Stimulated activated memory B cell treated with anti-CD40 and anti-IgM and Interleukin-4, amounts not matched to agents 10 μg/mL and 1 μg/mL and 100 μg/mL, for 72 hours (primary cell): Measurements from ENCODE around the gene FNDC5.

Source experiments
- ATAC-seq: fragments of 150-1000 bp; cut with Tn5 transposase; 2 replicates; pipeline ENCODE4 v1.10.0; 2021
- H3K27ac Mint-ChIP-seq: one replicate; pipeline ENCODE4 v1.8.0; 2022; ENCODE audit warnings: mild to moderate bottlenecking, mixed read lengths
- H3K27me3 Mint-ChIP-seq: one replicate; pipeline ENCODE4 v1.8.0; 2022; ENCODE audit warnings: mixed read lengths
- H3K36me3 Mint-ChIP-seq: one replicate; pipeline ENCODE4 v1.8.0; 2022; ENCODE audit warnings: mixed read lengths
- H3K4me1 Mint-ChIP-seq: one replicate; pipeline ENCODE4 v1.8.0; 2022; ENCODE audit warnings: mixed read lengths
- H3K4me3 Mint-ChIP-seq: one replicate; pipeline ENCODE4 v1.8.0; 2022; ENCODE audit warnings: mild to moderate bottlenecking, moderate library complexity, mixed read lengths
- H3K9me3 Mint-ChIP-seq: one replicate; pipeline ENCODE4 v1.8.0; 2022; ENCODE audit warnings: mixed read lengths

Gene FNDC5

DNA sequence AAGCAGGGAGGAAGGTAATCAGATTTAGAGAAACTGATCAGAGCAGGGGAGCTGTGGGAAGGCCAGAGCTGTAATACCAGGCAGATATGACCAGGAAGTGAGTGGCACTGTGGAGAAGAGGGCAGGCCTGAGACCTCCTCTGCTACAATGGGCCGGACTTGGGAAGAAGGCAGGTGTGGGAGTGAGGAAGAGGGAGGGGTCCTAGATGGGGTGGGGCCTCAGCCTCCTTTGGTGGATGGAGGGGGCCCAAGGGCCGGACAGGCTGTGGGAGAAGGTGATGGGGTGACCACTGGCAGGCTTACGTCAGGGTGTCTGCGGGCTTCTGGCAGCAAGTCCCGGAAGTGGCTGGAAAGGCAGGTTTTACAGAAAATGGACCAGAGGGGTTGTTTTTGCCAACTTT is 10.6 kb upstream of the FNDC5 start:
- Mint-ChIP-seq H3K36me3 (no peaks in the 10 kb centered on the region), H3K4me1 (peaks cover 4% of the 10 kb centered on the region), H3K27ac (no peak overlapping the region), H3K4me3 (no peak overlapping the region), H3K27me3 (peaks cover 60% of the 10 kb centered on the region), H3K9me3 (no peaks in the 10 kb centered on the region)
- no peak for ATAC-seq

DNA sequence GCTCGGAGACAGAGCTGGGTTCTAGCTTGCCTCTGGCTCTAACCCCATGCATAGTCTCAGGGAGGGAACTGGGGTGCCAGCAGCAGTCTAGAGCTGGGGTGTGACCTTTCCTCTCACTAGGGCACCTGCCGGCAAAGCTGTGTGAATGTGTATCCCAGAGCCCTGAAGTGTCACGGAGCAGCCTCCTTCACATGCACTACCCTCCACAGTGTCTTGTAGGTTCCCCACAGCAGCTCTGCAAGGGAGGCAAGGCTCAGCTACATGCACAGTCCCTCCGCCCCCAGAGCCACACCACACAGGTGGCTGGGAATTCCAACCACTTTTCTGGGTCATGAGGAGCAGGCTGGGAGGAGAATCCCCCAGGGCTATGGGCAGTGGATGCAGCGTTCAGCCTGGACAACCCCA is 7.9 kb upstream of the FNDC5 start:
- Mint-ChIP-seq H3K27me3 (peaks cover 54% of the 10 kb centered on the region), H3K9me3 (no peaks in the 10 kb centered on the region), H3K4me3 (no peak overlapping the region), H3K4me1 (peaks cover 14% of the 10 kb centered on the region), H3K36me3 (no peaks in the 10 kb centered on the region), H3K27ac (no peak overlapping the region)
- peak; percentile 12 for ATAC-seq

DNA sequence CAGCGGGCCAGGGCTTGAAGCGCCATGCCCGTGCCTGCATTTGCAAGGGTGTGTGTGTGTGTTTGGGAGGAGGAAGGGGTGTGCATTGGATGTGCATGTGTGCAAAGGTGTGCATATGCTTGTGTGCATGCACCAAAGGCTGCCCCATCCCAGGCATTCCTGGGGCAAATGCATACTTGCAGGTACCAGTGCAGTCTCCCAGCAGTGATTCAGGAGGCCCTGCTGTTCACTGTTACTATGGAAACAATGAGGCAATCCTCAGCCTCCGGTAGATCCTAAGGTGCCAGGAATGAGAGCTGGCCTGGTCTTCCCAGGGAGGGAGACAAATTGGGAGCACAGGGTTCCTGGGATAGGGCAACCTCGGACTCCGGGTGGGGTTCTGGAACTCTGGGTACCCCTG is 7.5 kb upstream of the FNDC5 start:
- H3K27ac Mint-ChIP-seq: no peak overlapping the region
- no peak overlapping the region for H3K4me3 Mint-ChIP-seq
- peaks cover 50% of the 10 kb centered on the region for H3K27me3 Mint-ChIP-seq
- no peak for ATAC-seq
- H3K36me3 Mint-ChIP-seq: no peaks in the 10 kb centered on the region
- peaks cover 14% of the 10 kb centered on the region for H3K4me1 Mint-ChIP-seq
- H3K9me3 Mint-ChIP-seq: no peaks in the 10 kb centered on the region

DNA sequence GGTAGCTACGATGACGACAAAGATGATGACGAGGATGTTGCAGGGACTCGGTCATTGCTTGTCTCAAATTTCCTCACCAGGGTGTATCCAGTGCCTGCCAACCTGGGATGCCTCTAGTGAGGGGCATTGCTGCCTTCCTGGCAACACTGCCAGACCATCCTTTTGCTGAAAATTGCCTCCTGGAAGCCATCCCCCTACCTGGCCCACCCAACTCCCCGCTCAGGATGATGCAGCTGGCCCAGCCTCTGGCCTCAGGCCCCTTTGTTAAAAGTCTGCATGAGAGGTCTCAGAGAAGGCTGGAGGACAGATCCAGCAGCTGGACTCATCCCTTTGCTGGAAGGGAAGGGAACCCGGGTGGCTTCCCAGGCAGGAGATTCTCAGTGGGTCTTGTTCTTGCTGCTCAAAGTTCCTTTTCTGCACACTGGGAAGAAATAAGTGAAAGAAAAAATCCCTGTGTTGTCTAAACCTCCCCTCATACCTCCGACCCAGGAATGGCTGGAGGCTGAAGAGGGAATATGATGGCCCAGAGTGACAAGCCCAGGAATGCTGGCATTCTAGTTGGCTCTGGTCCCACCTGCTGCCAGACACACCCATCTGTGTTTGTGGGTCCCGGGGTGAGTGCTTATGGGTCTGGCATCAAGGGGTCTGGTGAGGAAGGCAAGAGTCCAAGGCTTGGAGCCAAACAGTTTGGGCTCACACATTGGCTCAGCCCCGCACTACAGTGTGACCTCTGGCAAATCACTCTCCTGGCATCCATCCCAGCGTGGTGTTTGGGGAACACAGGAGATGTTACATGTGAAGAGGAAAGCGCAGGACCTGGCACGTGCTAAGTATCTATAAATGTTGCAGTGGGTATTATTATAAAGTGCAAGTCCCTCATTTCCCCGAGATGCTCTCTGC is 6.7 kb upstream of the FNDC5 start:
- no peak overlapping the region for H3K4me3 Mint-ChIP-seq

DNA sequence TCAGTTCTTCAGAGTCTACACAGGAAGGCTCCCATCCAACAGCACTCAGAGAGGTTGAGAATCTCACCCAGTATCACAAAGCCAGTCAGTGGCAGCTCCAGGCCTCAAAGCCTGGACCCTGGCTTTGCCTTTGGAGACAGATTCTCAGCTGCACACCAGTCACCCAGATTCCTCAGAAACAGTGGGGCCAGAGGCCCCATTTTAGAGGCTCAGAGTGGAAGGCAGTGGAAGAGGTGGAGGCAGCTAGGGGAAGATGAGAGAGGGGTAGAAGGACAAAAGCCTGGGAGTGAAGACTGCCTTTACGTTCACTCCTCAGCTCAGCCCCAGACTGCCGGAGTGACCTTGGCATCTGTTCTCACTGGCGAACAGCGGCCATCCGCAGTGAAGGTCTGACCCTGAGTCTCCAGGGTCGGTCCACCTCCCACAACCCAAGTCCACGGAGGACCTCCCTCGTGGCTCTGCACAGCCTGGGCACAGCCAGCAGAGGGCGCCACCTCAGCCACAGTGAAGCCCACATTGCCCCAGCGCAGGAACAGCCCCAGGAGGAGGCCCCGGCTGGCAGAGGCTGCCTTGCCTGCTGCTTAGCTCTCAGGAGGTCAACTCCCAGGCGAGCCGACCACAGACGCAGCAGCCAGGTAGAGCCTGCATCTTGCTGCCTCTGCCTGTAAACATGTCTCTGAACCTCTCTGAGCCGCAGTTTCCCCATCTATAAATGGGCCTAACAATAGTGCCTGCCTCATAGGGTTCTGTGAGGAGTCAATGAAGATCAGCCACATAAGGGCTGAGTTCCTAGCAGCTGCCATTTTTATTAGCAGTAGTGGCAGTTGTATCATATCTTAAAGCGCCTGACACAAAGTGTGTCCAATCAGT is 5.9 kb upstream of the FNDC5 start:
- Mint-ChIP-seq H3K4me3 (no peak overlapping the region), H3K27me3 (peaks cover 58% of the 10 kb centered on the region), H3K9me3 (no peaks in the 10 kb centered on the region), H3K27ac (no peak overlapping the region), H3K4me1 (peaks cover 29% of the 10 kb centered on the region), H3K36me3 (no peaks in the 10 kb centered on the region)
- peak; percentile 58 for ATAC-seq

More for the DNA sequence above, 6.7 kb upstream of the FNDC5 start:
- Mint-ChIP-seq H3K27me3 (peaks cover 56% of the 10 kb centered on the region), H3K4me1 (peaks cover 20% of the 10 kb centered on the region), H3K27ac (no peak overlapping the region), H3K36me3 (no peaks in the 10 kb centered on the region), H3K9me3 (no peaks in the 10 kb centered on the region)
- no peak for ATAC-seq

DNA sequence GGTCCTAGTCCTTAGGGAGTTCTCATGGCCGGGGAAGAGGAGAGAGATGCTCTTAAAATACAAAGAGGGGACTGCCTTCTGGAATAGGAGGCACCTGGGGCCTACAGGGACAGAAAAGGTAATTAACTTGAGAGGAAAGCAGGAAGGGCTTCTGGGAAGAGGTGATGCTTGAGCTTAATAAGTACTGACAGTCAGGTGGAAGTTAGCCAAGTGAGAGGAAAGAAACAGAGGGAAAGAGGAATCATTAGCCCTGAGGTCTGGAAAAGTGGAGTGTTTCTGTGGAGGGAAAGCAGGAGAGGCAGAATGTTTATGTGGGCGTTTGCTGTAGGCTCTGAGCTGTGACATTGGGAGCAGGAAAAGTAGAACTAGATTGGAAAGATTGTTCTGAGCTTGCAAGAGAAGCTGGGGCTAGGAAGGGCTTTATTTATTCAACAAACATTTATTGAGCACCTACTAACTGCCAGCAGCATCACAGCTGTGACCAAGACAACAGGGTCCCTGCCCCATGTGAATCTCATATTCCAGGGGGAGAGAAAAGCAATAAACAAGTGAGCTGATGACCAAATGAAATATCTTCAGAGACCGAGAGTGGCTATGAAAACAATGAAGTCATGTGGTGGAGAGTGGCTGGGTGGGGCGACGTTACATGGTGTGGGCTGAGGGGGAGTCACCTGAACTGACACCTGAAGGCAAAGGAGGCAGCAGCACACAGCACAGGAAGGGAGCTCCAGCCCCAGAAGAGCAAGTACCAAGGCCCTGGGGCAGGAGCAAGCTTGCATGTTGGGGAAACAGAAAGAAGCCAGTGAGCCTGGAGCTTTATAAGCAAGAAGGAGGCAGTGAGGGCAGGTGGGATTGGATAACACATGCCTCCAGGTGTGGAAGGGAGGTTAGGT is 4.4 kb upstream of the FNDC5 start:
- H3K4me3 Mint-ChIP-seq: no peak overlapping the region
- peaks cover 52% of the 10 kb centered on the region for H3K27me3 Mint-ChIP-seq

DNA sequence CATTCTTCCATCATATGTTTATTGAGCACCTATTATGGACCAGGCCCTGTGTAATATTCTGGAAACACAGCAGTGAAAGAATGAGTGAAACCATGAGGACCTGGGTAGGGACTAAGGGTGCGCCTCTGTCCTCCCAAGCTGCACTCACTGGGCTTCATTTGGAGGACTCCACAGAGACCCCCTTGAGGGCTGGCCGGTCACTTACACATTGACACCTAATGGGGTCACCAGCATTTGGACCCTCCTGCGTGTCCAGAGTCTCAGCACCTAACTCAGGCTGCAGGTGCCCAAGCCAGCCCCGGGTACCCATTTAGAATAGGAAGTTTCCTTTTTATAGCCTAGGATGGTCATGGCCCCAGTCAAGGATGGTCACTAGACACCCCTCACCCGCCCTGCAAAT is 2.8 kb upstream of the FNDC5 start:
- no peak overlapping the region for H3K4me3 Mint-ChIP-seq

More for the DNA sequence above, 4.4 kb upstream of the FNDC5 start:
- Mint-ChIP-seq H3K36me3 (no peaks in the 10 kb centered on the region), H3K27ac (no peak overlapping the region), H3K9me3 (no peaks in the 10 kb centered on the region), H3K4me1 (peaks cover 38% of the 10 kb centered on the region)
- ATAC-seq: no peak

DNA sequence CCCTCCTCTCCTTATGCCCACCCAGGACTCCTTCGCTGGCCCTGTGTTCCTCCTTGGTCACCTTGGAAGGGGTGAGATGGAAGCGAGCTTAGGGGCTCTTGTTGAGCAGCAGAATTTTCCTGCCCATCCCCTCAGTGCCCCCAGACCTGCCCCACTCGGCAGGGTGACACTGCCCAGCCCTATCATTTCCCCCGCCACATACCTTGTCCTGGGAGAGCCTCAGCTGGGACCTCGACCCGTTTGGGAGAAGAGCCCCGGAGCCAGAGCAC is 1.4 kb upstream of the FNDC5 start:
- no peak overlapping the region for H3K4me3 Mint-ChIP-seq
- no peak for ATAC-seq
- H3K27me3 Mint-ChIP-seq: peaks cover 53% of the 10 kb centered on the region
- H3K27ac Mint-ChIP-seq: no peak overlapping the region
- H3K9me3 Mint-ChIP-seq: no peaks in the 10 kb centered on the region
- H3K4me1 Mint-ChIP-seq: peaks cover 48% of the 10 kb centered on the region
- H3K36me3 Mint-ChIP-seq: peaks cover 8% of the 10 kb centered on the region

More for the DNA sequence above, 2.8 kb upstream of the FNDC5 start:
- Mint-ChIP-seq H3K36me3 (peaks cover 4% of the 10 kb centered on the region), H3K27me3 (peaks cover 65% of the 10 kb centered on the region), H3K27ac (no peak overlapping the region), H3K4me1 (peaks cover 48% of the 10 kb centered on the region), H3K9me3 (no peaks in the 10 kb centered on the region)
- no peak for ATAC-seq

DNA sequence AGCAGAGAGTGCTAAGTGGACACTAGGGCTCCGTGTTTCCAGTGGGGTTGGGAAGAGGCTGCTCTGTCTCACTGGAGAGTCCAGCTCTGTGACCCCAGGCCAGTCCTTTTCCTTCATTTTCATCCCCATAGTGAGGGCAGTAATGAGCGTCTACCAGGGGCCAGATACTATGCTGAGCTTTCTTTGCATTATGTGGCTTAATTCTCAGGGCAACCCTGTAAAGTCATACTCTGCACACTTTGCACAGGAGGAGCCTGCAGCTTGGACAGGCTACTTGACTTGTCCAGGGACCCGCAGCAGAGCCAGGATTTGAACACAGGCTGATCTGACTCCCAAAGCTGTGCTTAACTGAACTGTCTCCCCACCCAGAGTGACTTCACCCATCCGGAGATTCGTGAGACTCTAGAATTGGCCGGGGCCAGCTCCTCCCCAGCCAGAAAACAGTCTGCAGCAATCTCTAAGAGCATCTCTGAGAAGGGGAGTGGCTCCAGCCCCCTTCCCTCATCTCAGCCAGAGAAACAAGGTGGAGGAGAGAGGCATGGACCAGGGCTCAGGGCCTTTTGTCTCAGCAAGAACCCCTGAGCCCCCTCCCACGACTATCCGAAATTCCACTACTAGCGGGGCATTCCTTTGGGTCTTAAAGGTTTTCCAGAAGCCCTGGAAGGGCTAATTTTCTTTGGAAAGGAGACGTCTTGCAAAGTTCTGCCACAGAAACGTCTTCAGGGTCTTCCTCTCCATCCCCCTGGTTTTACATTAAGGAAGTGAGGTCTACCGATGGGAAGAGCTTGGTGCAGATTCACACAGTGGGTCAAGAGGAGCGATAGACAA is 866 bp upstream of the FNDC5 start:
- Mint-ChIP-seq H3K27me3 (peaks cover 51% of the 10 kb centered on the region), H3K27ac (no peak overlapping the region), H3K4me3 (peak overlapping the region; percentile 66), H3K36me3 (peaks cover 8% of the 10 kb centered on the region), H3K9me3 (no peaks in the 10 kb centered on the region), H3K4me1 (peaks cover 48% of the 10 kb centered on the region)
- ATAC-seq: no peak

DNA sequence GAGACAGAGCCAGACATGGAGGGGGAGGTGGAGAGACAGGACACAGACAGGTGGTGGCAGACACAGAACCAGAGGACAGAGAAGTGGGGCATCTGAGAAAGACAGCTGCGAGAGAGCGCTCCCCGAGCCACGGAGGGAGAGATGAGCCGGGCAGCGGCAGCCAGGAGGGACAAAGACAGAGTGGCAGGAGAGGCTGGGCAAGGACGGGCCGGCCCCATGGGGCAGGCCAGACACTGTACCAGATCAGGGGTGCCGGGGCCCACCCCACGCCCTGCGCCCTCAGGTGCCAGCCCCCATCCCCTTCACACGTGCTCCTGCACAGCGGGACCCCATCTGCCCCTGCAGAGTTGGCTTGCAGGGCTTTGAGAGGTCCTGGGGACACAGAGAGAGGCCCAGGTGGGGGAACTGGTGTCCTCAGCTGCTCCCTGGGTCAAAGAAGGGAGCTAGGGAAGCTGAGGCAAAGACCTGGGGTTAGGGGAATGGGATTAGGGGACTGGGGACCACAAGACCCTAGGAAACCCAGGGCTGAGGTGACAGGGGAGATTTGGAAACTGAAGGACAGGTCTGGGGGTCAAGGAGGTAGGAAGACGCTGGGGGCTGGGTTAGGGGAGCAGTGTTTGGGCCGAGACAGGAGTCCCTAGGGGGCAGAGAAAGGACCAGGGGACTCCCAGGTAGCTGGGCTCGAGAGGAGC is 643 bp downstream of the FNDC5 start:
- Mint-ChIP-seq H3K4me3 (peak overlapping the region; percentile 77), H3K27me3 (peaks cover 36% of the 10 kb centered on the region), H3K27ac (no peak overlapping the region), H3K36me3 (peaks cover 13% of the 10 kb centered on the region), H3K4me1 (peaks cover 34% of the 10 kb centered on the region), H3K9me3 (no peaks in the 10 kb centered on the region)
- no peak for ATAC-seq

DNA sequence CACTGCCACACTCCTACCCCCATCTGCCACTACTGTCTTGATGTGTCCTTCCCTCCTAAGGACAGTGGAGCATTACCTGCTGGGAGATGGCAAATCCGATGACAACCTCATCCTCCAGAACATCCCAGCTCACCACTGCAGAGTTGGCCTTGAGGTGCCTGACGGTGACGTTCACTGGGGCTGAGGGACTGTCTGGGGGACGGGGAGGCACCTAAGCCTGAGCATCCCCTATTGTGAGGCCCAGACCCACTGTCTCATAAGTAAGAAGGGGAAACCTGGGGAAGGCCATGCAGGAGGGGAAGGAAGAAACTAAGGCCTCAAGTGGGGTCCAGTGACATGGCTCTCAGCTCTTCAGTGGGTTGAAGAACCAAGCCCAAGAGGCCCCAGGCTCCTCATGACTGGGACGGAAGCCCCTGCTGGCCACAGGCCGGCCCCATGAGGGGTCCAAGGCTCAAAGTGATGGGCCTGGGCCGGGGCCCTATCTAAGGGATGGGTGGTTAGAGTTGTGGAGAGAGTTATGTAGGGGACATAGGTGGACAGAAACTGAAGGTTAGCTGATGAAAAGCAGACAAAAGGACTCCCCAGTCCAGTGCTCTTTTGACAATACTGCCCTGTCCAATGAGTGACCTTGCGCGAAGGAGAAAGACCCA is 1.8 kb downstream of the FNDC5 start:
- ATAC-seq: no peak
- H3K36me3 Mint-ChIP-seq: peaks cover 21% of the 10 kb centered on the region
- no peak overlapping the region for H3K27ac Mint-ChIP-seq
- no peaks in the 10 kb centered on the region for H3K9me3 Mint-ChIP-seq
- H3K4me1 Mint-ChIP-seq: peaks cover 34% of the 10 kb centered on the region
- peak overlapping the region; percentile 43 for H3K4me3 Mint-ChIP-seq
- peaks cover 28% of the 10 kb centered on the region for H3K27me3 Mint-ChIP-seq

DNA sequence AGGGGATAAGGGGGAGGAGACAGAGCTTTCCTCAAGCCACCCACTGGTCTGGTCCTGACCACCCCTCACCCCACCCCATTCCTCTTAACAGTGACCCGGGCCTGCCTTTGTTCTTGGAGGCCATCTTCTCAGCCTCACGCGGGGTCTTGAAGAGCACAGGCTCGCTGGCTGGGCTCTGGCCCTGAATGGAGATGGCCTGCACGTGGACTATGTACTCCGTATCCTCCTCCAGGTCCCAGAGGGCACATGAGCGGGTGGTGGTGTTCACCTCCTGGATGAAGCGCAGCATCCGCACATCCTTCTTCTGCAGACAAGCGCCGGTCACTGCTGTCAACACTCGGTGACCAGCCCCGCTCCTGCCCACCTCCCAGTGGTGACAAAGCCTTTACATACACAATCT is 2.6 kb downstream of the FNDC5 start:
- H3K36me3 Mint-ChIP-seq: peaks cover 27% of the 10 kb centered on the region
- no peak for ATAC-seq
- H3K9me3 Mint-ChIP-seq: no peaks in the 10 kb centered on the region
- no peak overlapping the region for H3K4me3 Mint-ChIP-seq
- peaks cover 34% of the 10 kb centered on the region for H3K4me1 Mint-ChIP-seq
- H3K27me3 Mint-ChIP-seq: peaks cover 27% of the 10 kb centered on the region
- H3K27ac Mint-ChIP-seq: no peak overlapping the region

DNA sequence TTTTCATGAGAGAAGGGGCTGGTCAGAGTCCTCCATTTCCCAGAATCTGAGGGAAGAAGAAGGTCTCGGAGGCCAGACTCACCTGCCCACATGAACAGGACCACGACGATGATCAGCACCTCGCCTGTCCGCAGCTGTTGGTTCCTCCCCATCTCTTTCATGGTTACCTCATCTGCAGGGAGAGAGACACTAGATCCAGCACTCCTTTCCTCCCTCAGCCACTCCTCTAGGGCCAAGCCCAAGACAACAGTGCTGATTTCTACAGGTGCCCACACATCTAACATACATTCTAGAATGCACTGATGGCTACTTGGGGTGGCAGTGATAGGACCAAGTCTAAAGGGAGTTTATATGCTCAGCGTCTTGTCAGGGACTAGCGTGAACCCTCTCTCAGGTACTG is 3.0 kb downstream of the FNDC5 start:
- H3K4me3 Mint-ChIP-seq: no peak overlapping the region
- peaks cover 30% of the 10 kb centered on the region for H3K4me1 Mint-ChIP-seq
- peaks cover 23% of the 10 kb centered on the region for H3K27me3 Mint-ChIP-seq
- peaks cover 32% of the 10 kb centered on the region for H3K36me3 Mint-ChIP-seq
- H3K27ac Mint-ChIP-seq: no peak overlapping the region
- no peaks in the 10 kb centered on the region for H3K9me3 Mint-ChIP-seq
- no peak for ATAC-seq
